B cell (primary cell): ENCODE results near the gene CAPN5. TPM values are rescaled to one million over a fixed set of nuclear protein-coding genes. Genes with fewer than 3 reads are reported as not detected.

Source experiments
- ATAC-seq: fragments of 200-7000 bp; cut with Tn5 transposase; one replicate; pipeline ENCODE4 v1.10.0; 2021; ENCODE audit warnings: low read depth, mild to moderate bottlenecking, moderate number of reproducible peaks, moderate library complexity
- CTCF ChIA-PET: fragments of 350-600 bp; sonication (Branson Sonifier 250); formaldehyde crosslinking; loops from one replicate; lab custom pipeline; 2021; ENCODE audit warnings: antibody characterized with exemption, inconsistent platforms; lab: Charles Lee
- POLR2A ChIA-PET: fragments of 350-600 bp; sonication (Branson Sonifier 250); formaldehyde crosslinking; loops from one replicate; lab custom pipeline; 2021; ENCODE audit warnings: antibody characterized with exemption; lab: Charles Lee
- DNase-seq: peaks from one replicate; pipeline ENCODE4 v3.0.0; 2013
- H2AFZ ChIP-seq: 2 replicates; pipeline ENCODE4 v1.6.1; 2012; ENCODE audit warnings: mild to moderate bottlenecking, low read depth, low read length; ENCODE audit not compliant: insufficient read depth, poor library complexity, severe bottlenecking
- H3K27ac ChIP-seq, 2 donors: 1 replicate in 1 of 2; 2 replicates in 1 of 2; pipeline ENCODE4 v1.5.1; 2012 to 2013; ENCODE audit warnings: low read length in 2 of 2, mild to moderate bottlenecking in 2 of 2, moderate library complexity in 1 of 2
- H3K27me3 ChIP-seq, 4 experiments: fragments of 200-600 bp in 1 of 4; sonication (generic) in 1 of 4; replicated peaks in 1 of 4; 1 replicate in 2 of 4; 2 replicates in 2 of 4; pipeline versions ENCODE4 v1.6.1 to v1.7.0; 2013 to 2016; ENCODE audit warnings: low read length in 3 of 4, mild to moderate bottlenecking in 2 of 4, mixed read lengths in 1 of 4, moderate library complexity in 1 of 4; ENCODE audit not compliant: insufficient read depth in 4 of 4, control insufficient read depth in 3 of 4; ENCODE audit errors: control extremely low read depth in 1 of 4
- H3K36me3 ChIP-seq, 2 experiments: replicated peaks in 1 of 2; 1 replicate in 1 of 2; 2 replicates in 1 of 2; pipeline versions ENCODE4 v1.6.1 to v1.7.1; 2013; ENCODE audit warnings: low read length in 1 of 2; ENCODE audit not compliant: insufficient read depth in 2 of 2, control insufficient read depth in 1 of 2; ENCODE audit errors: control extremely low read depth in 1 of 2, extremely low read depth in 1 of 2
- H3K4me1 ChIP-seq, 2 donors: fragments of 200-600 bp in 1 of 2; sonication (generic) in 1 of 2; 1 replicate in 1 of 2; 2 replicates in 1 of 2; pipeline versions ENCODE4 v1.5.1 to v1.6.1; 2013 to 2017; ENCODE audit warnings: low read length in 2 of 2; ENCODE audit not compliant: control insufficient read depth in 2 of 2, insufficient read depth in 2 of 2
- H3K4me2 ChIP-seq: replicated peaks from 2 replicates; pipeline ENCODE3; 2012; ENCODE audit warnings: mild to moderate bottlenecking, low read depth, low read length; ENCODE audit not compliant: poor library complexity, severe bottlenecking
- H3K4me3 ChIP-seq, 5 experiments: fragments of 200-600 bp in 1 of 5; sonication (generic) in 1 of 5; 1 replicate in 3 of 5; 2 replicates in 2 of 5; pipeline versions ENCODE4 v1.5.1 to v1.7.0; 2011 to 2016; ENCODE audit warnings: low read length in 4 of 5, mild to moderate bottlenecking in 4 of 5, low read depth in 2 of 5, control low read depth in 1 of 5, moderate library complexity in 1 of 5; ENCODE audit not compliant: insufficient read depth in 1 of 5; ENCODE audit errors: control extremely low read depth in 1 of 5, extremely low read depth in 1 of 5
- H3K79me2 ChIP-seq: fragments of 200-600 bp; sonication (generic); one replicate; pipeline ENCODE4 v1.6.0; 2016; ENCODE audit warnings: low read length; ENCODE audit not compliant: control insufficient read depth, insufficient read depth
- H3K9ac ChIP-seq: fragments of 200-600 bp; sonication (generic); 2 replicates; pipeline ENCODE4 v1.6.1; 2017; ENCODE audit warnings: mild to moderate bottlenecking, low read length, moderate library complexity
- H3K9me3 ChIP-seq, 3 donors: one replicate each; pipeline versions ENCODE4 v1.6.1 to v1.7.1; 2013; ENCODE audit warnings: low read length in 2 of 3; ENCODE audit not compliant: control insufficient read depth in 2 of 3, insufficient read depth in 1 of 3; ENCODE audit errors: control extremely low read depth in 1 of 3
- H4K20me1 ChIP-seq: 2 replicates; pipeline ENCODE4 v1.6.0; 2012; ENCODE audit warnings: mild to moderate bottlenecking, low read length; ENCODE audit not compliant: insufficient read depth, control insufficient read depth, poor library complexity, severe bottlenecking
- H3K27ac Mint-ChIP-seq: one replicate; pipeline ENCODE4 v1.8.0; 2021; ENCODE audit warnings: mixed read lengths
- H3K27me3 Mint-ChIP-seq: one replicate; pipeline ENCODE4 v1.8.0; 2021; ENCODE audit warnings: mixed read lengths
- H3K4me1 Mint-ChIP-seq: one replicate; pipeline ENCODE4 v1.8.0; 2021; ENCODE audit warnings: mixed read lengths
- H3K4me3 Mint-ChIP-seq: one replicate; pipeline ENCODE4 v1.8.0; 2021; ENCODE audit warnings: mixed read lengths
- H3K9me3 Mint-ChIP-seq: one replicate; pipeline ENCODE4 v1.8.0; 2022; ENCODE audit warnings: mixed read lengths; ENCODE audit not compliant: insufficient read depth
- CTCF ChIP-seq: fragments of 200-600 bp; IDR thresholded peaks from one replicate; pipeline ENCODE4 v1.8.0; 2022; ENCODE audit warnings: antibody characterized with exemption, mild to moderate bottlenecking
- EZH2 ChIP-seq: IDR thresholded peaks from 2 replicates; pipeline ENCODE4 v1.6.1; 2012; ENCODE audit warnings: borderline replicate concordance, low read depth, mild to moderate bottlenecking, moderate library complexity, low read length; ENCODE audit not compliant: insufficient read depth, poor library complexity, severe bottlenecking
- WGBS: methylation state at CpG from one replicate; pipeline ENCODE4 v1.1.5; 2013; ENCODE audit warnings: missing lambda C conversion rate; ENCODE audit not compliant: insufficient coverage; 5-methylcytosine and 5-hydroxymethylcytosine counted together
- intact Hi-C: fragments of 100-400 bp; cut with micrococcal nuclease; formaldehyde crosslinking; loops from one replicate; pipeline ENCODE4 v1.10.0; 2022
- polyA plus RNA-seq: library from polyadenylated mRNA; depleted of rRNA; stranded (reverse); fragments of >200 nt; gene quantifications from 2 replicates; pipeline ENCODE4 v1.2.3, GENCODE V29; 2012
- total RNA-seq, 2 donors: library from RNA; stranded (reverse); fragments of 120-200 nt in 1 of 2; gene quantifications; 1 replicate in 1 of 2; 2 replicates in 1 of 2; pipeline versions ENCODE4 v1.2.3 to v1.2.4, GENCODE V29; 2013 to 2022

The CAPN5 gene
- total and polyA plus RNA-seq, 2 donors (not counting 1 experiment from before 2014, with no cell fraction given) = 0.74 to 0.78 TPM

DNA sequence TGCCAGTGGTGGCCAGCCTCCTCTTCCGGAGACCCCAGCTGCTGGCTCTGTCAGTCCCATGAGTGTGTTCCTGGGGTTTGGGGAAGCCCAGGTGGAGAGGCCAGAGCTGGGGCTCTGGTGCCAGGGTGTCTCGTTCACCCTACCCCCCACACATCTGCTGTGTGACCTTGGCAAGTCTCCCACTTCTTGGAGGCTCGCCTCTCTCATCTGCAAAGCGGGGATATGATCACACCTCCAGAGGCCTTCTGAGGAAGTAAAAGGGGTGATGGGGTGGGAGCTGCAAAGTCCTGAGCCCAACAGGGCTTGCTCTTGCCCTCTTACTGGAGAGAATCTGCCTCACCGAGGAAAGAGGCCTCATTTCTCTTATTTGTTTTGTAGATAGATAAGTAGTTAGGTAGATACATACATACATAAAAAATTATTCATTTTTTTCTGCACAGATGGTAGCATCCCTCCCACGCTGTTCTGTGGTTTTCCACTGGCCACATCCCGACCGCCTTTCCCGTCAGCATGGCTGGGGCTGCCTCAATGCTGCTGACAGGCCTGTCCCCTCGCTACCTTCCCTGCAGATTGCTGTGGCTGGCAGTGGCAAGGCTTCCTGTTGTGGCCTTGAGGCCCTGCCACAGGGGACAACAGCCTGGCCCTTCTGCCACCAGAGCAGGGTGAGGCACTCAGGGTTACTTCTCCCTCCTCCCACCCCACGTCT is 85.2 kb downstream of the CAPN5 start:
- peaks cover 0 to 10% of the 10 kb centered on the region in 2 donors for H3K4me1 ChIP-seq
- H4K20me1 ChIP-seq = no peaks in the 10 kb centered on the region
- H3K4me2 ChIP-seq = no peak overlapping the region
- no peak for TF ChIP-seq CTCF
- TF ChIP-seq EZH2 = no peak
- intact Hi-C loops = no loop called here
- H3K36me3 ChIP-seq = no peaks in the 10 kb centered on the region
- H3K9ac ChIP-seq = no peak overlapping the region
- no peak overlapping the region for H3K4me3 ChIP-seq
- Mint-ChIP-seq H3K27ac (no peak overlapping the region), H3K4me1 (peaks cover 7% of the 10 kb centered on the region), H3K4me3 (no peak overlapping the region), H3K27me3 (peaks cover 13% of the 10 kb centered on the region), H3K9me3 (no peaks in the 10 kb centered on the region)
- DNase-seq = no peak
- peaks cover 0 to 9% (median 3%) of the 10 kb centered on the region in 4 experiments for H3K27me3 ChIP-seq
- ChIA-PET CTCF (no interaction called here), POLR2A (no interaction called here)
- no peaks in the 10 kb centered on the region for H3K9me3 ChIP-seq
- H2AFZ ChIP-seq = no peak overlapping the region
- H3K27ac ChIP-seq = no peak overlapping the region
- WGBS = 8% methylated on average over 7 of the region's 11 CpGs
- H3K79me2 ChIP-seq = no peaks in the 10 kb centered on the region
- ATAC-seq = no peak

DNA sequence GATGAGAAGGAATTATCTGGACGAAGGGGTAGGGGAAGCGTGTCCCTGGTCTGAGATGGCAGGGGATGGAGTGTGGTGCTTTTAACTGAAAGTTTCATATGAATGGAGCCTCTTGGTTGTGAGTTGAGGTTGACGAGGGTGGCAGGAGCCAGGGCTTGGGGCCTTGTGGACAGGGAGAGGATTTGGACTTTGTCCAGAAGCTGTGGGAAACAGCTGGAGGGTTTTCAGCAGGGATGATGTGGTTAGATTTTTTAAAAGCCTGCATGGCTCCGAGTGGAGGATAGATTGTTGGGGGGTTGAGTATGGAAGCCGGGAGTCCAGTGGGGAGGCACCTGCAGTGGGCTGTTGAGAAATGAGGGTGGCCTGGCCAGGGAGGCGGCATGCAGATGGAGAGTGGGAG is 86.1 kb downstream of the CAPN5 start:
- no peak for DNase-seq
- Mint-ChIP-seq H3K27ac (no peak overlapping the region), H3K9me3 (no peaks in the 10 kb centered on the region), H3K27me3 (peaks cover 6% of the 10 kb centered on the region), H3K4me3 (no peak overlapping the region), H3K4me1 (peaks cover 5% of the 10 kb centered on the region)
- Histone ChIP-seq H3K9me3 (no peaks in the 10 kb centered on the region), H3K79me2 (no peaks in the 10 kb centered on the region), H3K36me3 (no peaks in the 10 kb centered on the region), H3K4me3 (no peak overlapping the region), H3K4me1 (peaks cover 0 to 10% of the 10 kb centered on the region in 2 donors), H3K4me2 (no peak overlapping the region), H3K9ac (no peak overlapping the region), H2AFZ (no peak overlapping the region), H3K27ac (no peak overlapping the region), H4K20me1 (no peaks in the 10 kb centered on the region), H3K27me3 (peaks cover 0 to 6% (median 2%) of the 10 kb centered on the region in 4 experiments)
- 57% methylated on average over 6 of the region's 6 CpGs for WGBS
- ChIA-PET CTCF (no interaction called here), POLR2A (no interaction called here)
- TF ChIP-seq CTCF (no peak), EZH2 (no peak)
- no peak for ATAC-seq
- intact Hi-C loops = no loop called here
